Neuronal stem cell (in vitro differentiated cells): ENCODE results near the gene RAB14.

Source experiments
- DNase-seq: peaks from one replicate; pipeline ENCODE4 v3.0.0-alpha.2; 2013; ENCODE audit warnings: low spot score
- H2AFZ ChIP-seq: one replicate; pipeline ENCODE4 v1.6.1; 2013; ENCODE audit warnings: mild to moderate bottlenecking, low read length, inconsistent platforms
- H2AK5ac ChIP-seq: 2 replicates; pipeline ENCODE4 v1.6.1; 2013; ENCODE audit warnings: low read depth, mild to moderate bottlenecking, inconsistent platforms, low read length, moderate library complexity, mixed read lengths
- H2BK120ac ChIP-seq: 2 replicates; pipeline ENCODE4 v1.6.1; 2013; ENCODE audit warnings: low read depth, mild to moderate bottlenecking, inconsistent platforms, low read length, moderate library complexity, mixed read lengths
- H2BK12ac ChIP-seq: one replicate; pipeline ENCODE4 v1.6.1; 2013; ENCODE audit warnings: low read length, inconsistent platforms
- H2BK15ac ChIP-seq: 2 replicates; pipeline ENCODE4 v1.6.1; 2013; ENCODE audit warnings: mild to moderate bottlenecking, low read length, inconsistent platforms, mixed read lengths
- H2BK5ac ChIP-seq: one replicate; pipeline ENCODE4 v1.6.1; 2013; ENCODE audit warnings: inconsistent platforms, mild to moderate bottlenecking, low read length, moderate library complexity
- H3K14ac ChIP-seq: one replicate; pipeline ENCODE4 v1.6.1; 2013; ENCODE audit warnings: low read length, inconsistent platforms
- H3K18ac ChIP-seq: 2 replicates; pipeline ENCODE4 v1.6.1; 2013; ENCODE audit warnings: low read length, inconsistent platforms
- H3K23ac ChIP-seq: 2 replicates; pipeline ENCODE4 v1.6.1; 2013; ENCODE audit warnings: low read depth, mild to moderate bottlenecking, mixed read lengths, low read length, inconsistent platforms; ENCODE audit not compliant: poor library complexity
- H3K27ac ChIP-seq: replicated peaks from 3 replicates; pipeline ENCODE4 v1.5.1; 2013; ENCODE audit warnings: low read length, inconsistent platforms
- H3K27me3 ChIP-seq, 3 experiments: 2 replicates each; pipeline ENCODE4 v1.6.1; 2013; ENCODE audit warnings: low read length in 3 of 3, mild to moderate bottlenecking in 2 of 3, inconsistent platforms in 1 of 3, low read depth in 1 of 3, mixed read lengths in 1 of 3, moderate library complexity in 1 of 3; ENCODE audit not compliant: control insufficient read depth in 3 of 3, insufficient read depth in 3 of 3
- H3K36me3 ChIP-seq, 2 donors: replicated peaks in 1 of 2; 2 replicates each; pipeline ENCODE4 v1.6.1; 2013; ENCODE audit warnings: low read length in 2 of 2; ENCODE audit not compliant: control insufficient read depth in 2 of 2, insufficient read depth in 2 of 2
- H3K4ac ChIP-seq: 2 replicates; pipeline ENCODE4 v1.6.1; 2013; ENCODE audit warnings: inconsistent platforms, mild to moderate bottlenecking, low read length, moderate library complexity
- H3K4me1 ChIP-seq, 2 donors: 1 replicate in 1 of 2; 2 replicates in 1 of 2; pipeline ENCODE4 v1.6.1; 2013; ENCODE audit warnings: low read length in 2 of 2, low read depth in 1 of 2; ENCODE audit not compliant: control insufficient read depth in 2 of 2, insufficient read depth in 1 of 2
- H3K4me2 ChIP-seq: one replicate; pipeline ENCODE4 v1.6.1; 2013; ENCODE audit warnings: mild to moderate bottlenecking, low read length, inconsistent platforms; ENCODE audit not compliant: insufficient read depth, poor library complexity, severe bottlenecking
- H3K4me3 ChIP-seq, 2 donors: 2 replicates each; pipeline ENCODE4 v1.5.1; 2013; ENCODE audit warnings: low read length in 2 of 2, mild to moderate bottlenecking in 2 of 2, inconsistent platforms in 1 of 2, moderate library complexity in 1 of 2
- H3K79me1 ChIP-seq: one replicate; pipeline ENCODE4 v1.6.1; 2013; ENCODE audit warnings: low read depth, mild to moderate bottlenecking, inconsistent platforms, low read length, moderate library complexity
- H3K9ac ChIP-seq: one replicate; pipeline ENCODE4 v1.6.1; 2013; ENCODE audit warnings: mild to moderate bottlenecking, low read depth, low read length, inconsistent platforms; ENCODE audit not compliant: poor library complexity
- H3K9me3 ChIP-seq, 2 donors: replicated peaks in 1 of 2; 2 replicates each; pipeline versions ENCODE3 to v1.6.1; 2013; ENCODE audit warnings: low read length in 2 of 2, mild to moderate bottlenecking in 2 of 2, inconsistent platforms in 1 of 2, low read depth in 1 of 2, mixed read lengths in 1 of 2, moderate library complexity in 1 of 2; ENCODE audit not compliant: control insufficient read depth in 2 of 2, insufficient read depth in 1 of 2
- H4K8ac ChIP-seq: one replicate; pipeline ENCODE4 v1.6.1; 2013; ENCODE audit warnings: low read depth, mild to moderate bottlenecking, inconsistent platforms, low read length, moderate library complexity
- H4K91ac ChIP-seq: one replicate; pipeline ENCODE4 v1.6.1; 2013; ENCODE audit warnings: low read length, low read depth, mild to moderate bottlenecking, inconsistent platforms; ENCODE audit not compliant: poor library complexity
- whole genome bisulfite sequencing, 2 donors: extraction: QIAGEN DNeasy Blood & Tissue Kit; methylation state at CpG; one replicate each; pipeline ENCODE4 v1.1.7; 2013; ENCODE audit warnings: missing lambda C conversion rate in 2 of 2, mixed read lengths in 1 of 2; ENCODE audit not compliant: insufficient read length in 2 of 2, insufficient replicate concordance in 1 of 2; ENCODE audit errors: extremely low coverage in 2 of 2; 5-methylcytosine and 5-hydroxymethylcytosine counted together

RAB14 gene

DNA sequence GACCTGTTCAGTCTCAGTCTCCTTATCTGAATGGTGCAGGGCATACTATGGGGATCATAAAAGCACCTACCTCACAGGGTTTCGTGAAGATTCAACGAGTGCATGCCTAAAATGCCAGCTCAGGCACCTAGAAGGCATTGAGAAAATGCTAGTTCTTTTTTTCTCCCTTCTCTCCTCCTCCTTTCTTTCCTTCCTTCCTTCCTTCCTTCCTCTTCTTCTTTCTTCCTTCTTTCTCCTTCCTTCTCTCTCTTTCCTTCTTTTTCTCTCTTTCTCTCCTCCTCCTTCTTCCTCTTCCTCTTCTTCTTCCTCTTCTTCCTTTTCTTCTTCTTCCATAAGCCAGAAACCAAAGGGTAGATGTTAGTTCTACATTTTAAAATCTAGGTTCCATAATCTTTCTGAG, 12.3 kb upstream of the RAB14 start:
- Histone ChIP-seq H3K4me2 (no peak overlapping the region), H2BK12ac (no peak overlapping the region), H4K8ac (no peak overlapping the region), H2BK120ac (no peak overlapping the region), H3K4ac (no peak overlapping the region), H2BK15ac (no peak overlapping the region), H3K14ac (no peak overlapping the region), H2BK5ac (no peak overlapping the region), H4K91ac (no peak overlapping the region), H3K27ac (no peak overlapping the region), H2AFZ (no peak overlapping the region), H3K27me3 (no peaks in the 10 kb centered on the region), H2AK5ac (no peak overlapping the region), H3K79me1 (no peaks in the 10 kb centered on the region), H3K18ac (no peak overlapping the region), H3K4me1 (no peaks in the 10 kb centered on the region), H3K9me3 (no peaks in the 10 kb centered on the region), H3K36me3 (no peaks in the 10 kb centered on the region), H3K9ac (no peak overlapping the region), H3K23ac (no peak overlapping the region), H3K4me3 (no peak overlapping the region)
- WGBS, 2 donors: no CpG with 5 or more reads among the region's 2 CpGs
- no peak for DNase-seq

- Histone ChIP-seq H3K14ac (no peak overlapping the region), H2AFZ (peak overlapping the region; percentile 87), H2BK12ac (no peak overlapping the region), H3K79me1 (no peaks in the 10 kb centered on the region), H3K36me3 (no peaks in the 10 kb centered on the region), H3K4me2 (no peak overlapping the region), H4K8ac (no peak overlapping the region), H4K91ac (no peak overlapping the region), H3K23ac (no peak overlapping the region), H3K4ac (no peak overlapping the region), H3K9me3 (no peaks in the 10 kb centered on the region), H3K9ac (no peak overlapping the region), H3K27me3 (no peaks in the 10 kb centered on the region), H2AK5ac (no peak overlapping the region), H3K18ac (no peak overlapping the region), H3K27ac (no peak overlapping the region), H3K4me1 (no peaks in the 10 kb centered on the region), H2BK15ac (no peak overlapping the region), H3K4me3 (no peak overlapping the region), H2BK120ac (no peak overlapping the region), H2BK5ac (no peak overlapping the region)
- WGBS, 2 donors: no CpG with 5 or more reads among the region's 9 CpGs
- peak; percentile 77 for DNase-seq
Observed at GRCh38 chr9:121213136-121213806, 11.6 kb upstream of the RAB14 start.

- H2BK15ac ChIP-seq: no peak overlapping the region
- no peak overlapping the region for H3K18ac ChIP-seq
- H3K9ac ChIP-seq: no peak overlapping the region
- H3K4ac ChIP-seq: no peak overlapping the region
- H2BK120ac ChIP-seq: no peak overlapping the region
- no peak overlapping the region for H3K4me2 ChIP-seq
- no peak overlapping the region for H3K14ac ChIP-seq
- H3K36me3 ChIP-seq: no peaks in the 10 kb centered on the region
- H3K27me3 ChIP-seq: no peaks in the 10 kb centered on the region
- no CpG with 5 or more reads among the region's 5 CpGs for WGBS, 2 donors
- no peak overlapping the region for H3K4me3 ChIP-seq
- no peak overlapping the region for H3K23ac ChIP-seq
- H4K91ac ChIP-seq: no peak overlapping the region
- H3K4me1 ChIP-seq: peaks cover 0 to 4% of the 10 kb centered on the region in 2 donors
- no peak for DNase-seq
- H2AFZ ChIP-seq: no peak overlapping the region
- no peak overlapping the region for H2BK12ac ChIP-seq
- no peaks in the 10 kb centered on the region for H3K9me3 ChIP-seq
- H2BK5ac ChIP-seq: no peak overlapping the region
- H2AK5ac ChIP-seq: no peak overlapping the region
- no peak overlapping the region for H3K27ac ChIP-seq
- H3K79me1 ChIP-seq: no peaks in the 10 kb centered on the region
- H4K8ac ChIP-seq: no peak overlapping the region
Observed at GRCh38 chr9:121210536-121210935, 8.9 kb upstream of the RAB14 start.

DNA sequence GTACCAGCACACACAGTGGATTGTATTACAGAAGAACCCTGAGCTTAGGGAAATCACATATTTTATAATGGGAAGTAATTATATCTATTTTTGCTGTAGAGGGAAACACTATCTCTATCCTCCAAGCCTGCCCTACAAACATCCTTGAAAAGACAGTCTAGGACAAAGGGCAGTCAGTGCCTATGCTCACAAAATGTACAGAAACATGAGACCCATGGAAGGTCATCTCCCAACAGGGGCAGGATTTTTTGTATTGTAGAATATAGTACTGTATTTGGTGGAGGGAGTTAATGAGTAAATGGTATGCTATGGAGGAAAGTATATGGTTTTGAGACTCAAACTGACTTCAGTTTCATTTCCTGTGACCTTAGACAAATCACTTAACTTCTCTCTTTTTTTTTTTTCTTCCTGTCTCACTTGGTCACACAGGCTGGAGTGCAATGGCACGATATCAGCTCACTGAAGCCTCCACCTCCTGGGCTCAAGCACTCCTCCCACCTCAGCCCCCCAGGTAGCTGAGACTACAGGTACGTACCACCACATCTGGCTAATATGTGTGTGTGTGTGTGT, 5.8 kb upstream of the RAB14 start:
- no peak overlapping the region for H3K14ac ChIP-seq
- no peak overlapping the region for H2AK5ac ChIP-seq
- H3K18ac ChIP-seq: no peak overlapping the region
- H3K4me1 ChIP-seq: peaks cover under 1 to 4% of the 10 kb centered on the region in 2 donors
- H3K9me3 ChIP-seq: no peaks in the 10 kb centered on the region
- H3K27me3 ChIP-seq: no peaks in the 10 kb centered on the region
- no peak overlapping the region for H3K27ac ChIP-seq
- H4K91ac ChIP-seq: no peak overlapping the region
- DNase-seq: no peak
- H3K23ac ChIP-seq: no peak overlapping the region
- H2BK120ac ChIP-seq: no peak overlapping the region
- H3K4me3 ChIP-seq: no peak overlapping the region
- no peak overlapping the region for H3K4me2 ChIP-seq
- no peak overlapping the region for H2AFZ ChIP-seq
- H3K4ac ChIP-seq: no peak overlapping the region
- H3K79me1 ChIP-seq: no peaks in the 10 kb centered on the region
- H2BK12ac ChIP-seq: no peak overlapping the region
- H4K8ac ChIP-seq: no peak overlapping the region
- no CpG with 5 or more reads among the region's 2 CpGs for WGBS, 2 donors
- no peak overlapping the region for H3K9ac ChIP-seq
- H2BK15ac ChIP-seq: no peak overlapping the region
- H2BK5ac ChIP-seq: no peak overlapping the region
- H3K36me3 ChIP-seq: no peaks in the 10 kb centered on the region
